ENCODE measurements around the gene GSE1. TPM values are rescaled to one million over a fixed set of nuclear protein-coding genes. Genes with fewer than 3 reads are reported as not detected.
"Not testable (repeated sequence)": the region's sequence is repeated elsewhere in the genome, so short reads cannot be mapped to it uniquely, and the experiment has no call there.

GSE1 gene
- total and polyA plus RNA-seq, 4 donors, result 20.3 to 40.6 (median 30.7) TPM

DNA sequence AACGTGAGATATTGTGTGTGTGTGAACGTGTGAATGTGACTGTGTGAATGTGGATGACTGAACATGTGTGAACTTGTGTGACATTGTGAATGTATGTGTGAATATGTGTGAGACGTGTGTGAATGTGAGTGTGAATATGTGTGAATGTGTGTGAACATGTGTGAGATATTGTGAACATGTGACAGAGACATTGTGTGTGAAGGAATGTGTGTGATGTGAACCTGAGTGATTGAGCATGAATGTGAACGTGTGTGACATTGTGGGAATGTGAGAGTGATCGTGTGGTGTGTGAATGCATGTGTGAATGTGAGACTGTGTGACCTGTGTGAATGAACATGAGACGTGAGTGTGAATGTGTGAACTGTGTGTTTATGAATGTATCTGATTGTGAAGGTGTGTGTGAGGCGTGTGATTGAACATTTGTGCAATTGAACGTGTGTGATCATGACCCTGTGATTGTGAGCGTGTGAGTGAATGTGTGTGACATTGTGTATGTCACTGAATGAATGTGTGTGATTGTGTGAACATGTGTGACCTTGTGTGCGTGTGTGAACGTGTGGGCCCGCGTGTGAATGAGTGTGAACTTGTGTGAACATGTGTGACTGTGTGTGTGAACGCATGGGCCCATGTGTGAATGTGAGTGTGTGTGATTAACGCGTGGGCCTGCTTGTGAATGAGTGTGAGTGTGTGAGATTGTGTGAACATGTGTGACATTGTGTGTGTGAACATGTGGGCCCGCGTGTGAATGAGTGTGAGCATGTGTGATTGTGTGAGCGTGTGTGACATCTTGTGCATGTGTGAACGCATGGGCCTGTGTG lies 23.2 kb upstream of the GSE1 start:
- H3K9me3 ChIP-seq (ENCODE audit: control insufficient read depth, insufficient read depth, low read length), result no peaks in the 10 kb centered on the region
- peaks cover 2% of the 10 kb centered on the region for H3K27me3 ChIP-seq (ENCODE audit: control insufficient read depth, insufficient read depth, low read length)
- 97% methylated on average over 20 of the region's 20 CpGs for WGBS (ENCODE audit: insufficient coverage)
- DNase-seq (ENCODE audit: low read depth in 4 of 6, low spot score in 6 of 6), result no peak
- peaks cover 10% of the 10 kb centered on the region for H3K36me3 ChIP-seq (ENCODE audit: control insufficient read depth, insufficient read depth, low read length)
- H3K27ac ChIP-seq (ENCODE audit: low read depth, low read length), result no peak overlapping the region
- no peak overlapping the region for H3K4me3 ChIP-seq (ENCODE audit: low read depth, low read length)
- peaks cover 68% of the 10 kb centered on the region for H3K4me1 ChIP-seq (ENCODE audit: control insufficient read depth, insufficient read depth, low read length)

DNA sequence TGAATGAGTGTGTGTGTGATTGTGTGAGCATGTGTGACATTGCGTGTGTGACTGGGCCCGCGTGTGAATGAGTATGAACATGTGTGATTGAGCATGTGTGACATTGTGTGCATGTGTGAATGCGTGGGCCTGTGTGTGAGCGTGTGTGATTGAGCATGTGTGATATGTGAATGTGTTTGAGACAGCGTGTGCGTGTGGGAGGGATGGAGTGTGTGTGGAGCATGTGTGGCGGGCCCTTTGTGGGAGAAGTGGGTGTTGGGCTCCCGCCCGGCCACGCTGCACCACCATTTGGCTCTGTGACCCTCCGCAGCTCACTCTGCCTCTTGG lies 22.7 kb upstream of the GSE1 start:
- peaks cover 7% of the 10 kb centered on the region for H3K36me3 ChIP-seq (ENCODE audit: control insufficient read depth, insufficient read depth, low read length)
- no peak overlapping the region for H3K27ac ChIP-seq (ENCODE audit: low read depth, low read length)
- 97% methylated on average over 12 of the region's 12 CpGs for WGBS (ENCODE audit: insufficient coverage)
- peaks cover 68% of the 10 kb centered on the region for H3K4me1 ChIP-seq (ENCODE audit: control insufficient read depth, insufficient read depth, low read length)
- no peak for DNase-seq (ENCODE audit: low read depth in 4 of 6, low spot score in 6 of 6)
- H3K27me3 ChIP-seq (ENCODE audit: control insufficient read depth, insufficient read depth, low read length), result no peaks in the 10 kb centered on the region
- no peaks in the 10 kb centered on the region for H3K9me3 ChIP-seq (ENCODE audit: control insufficient read depth, insufficient read depth, low read length)
- no peak overlapping the region for H3K4me3 ChIP-seq (ENCODE audit: low read depth, low read length)

DNA sequence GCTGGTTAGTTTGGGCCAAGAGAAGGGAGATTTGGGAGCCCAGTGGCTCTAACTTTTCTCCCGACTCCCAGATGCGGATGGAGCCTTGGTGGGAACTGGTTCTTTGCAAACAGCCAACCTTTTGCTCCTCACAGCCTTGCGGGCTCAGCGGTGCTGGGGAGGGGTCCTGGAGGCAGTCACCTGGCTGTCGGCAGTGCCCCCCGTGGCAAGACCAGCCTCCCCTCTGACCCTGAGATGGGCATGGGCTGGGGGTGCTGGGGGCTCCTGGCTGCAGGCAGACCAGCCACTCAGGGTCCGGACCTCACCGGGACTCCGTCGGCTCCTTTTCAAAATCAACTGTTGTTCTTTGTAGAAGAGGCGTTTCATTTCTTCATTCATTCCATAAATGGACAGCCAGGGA lies 21.7 kb upstream of the GSE1 start:
- H3K4me1 ChIP-seq (ENCODE audit: control insufficient read depth, insufficient read depth, low read length), result peaks cover 62% of the 10 kb centered on the region

DNA sequence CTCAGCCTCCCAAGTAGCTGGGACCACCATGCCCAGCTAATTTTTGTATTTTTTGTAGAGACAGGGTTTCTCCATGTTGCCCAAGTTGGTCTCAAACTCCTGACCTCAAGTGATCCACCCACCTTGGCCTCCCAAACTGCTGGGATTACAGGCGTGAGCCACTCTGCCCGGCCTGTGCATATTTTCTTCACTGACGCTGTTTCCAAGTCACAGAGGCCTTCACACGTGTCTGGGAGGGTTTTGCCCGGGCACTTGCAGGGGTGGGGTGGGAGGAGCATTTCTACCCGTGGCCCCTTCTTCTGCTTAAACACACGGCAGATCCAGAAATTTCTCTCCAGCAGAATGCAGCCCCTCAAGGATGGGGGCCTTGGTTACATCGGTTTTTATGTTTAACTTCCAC lies 20.8 kb upstream of the GSE1 start:
- not testable (repeated sequence) for H3K27me3 ChIP-seq (ENCODE audit: control insufficient read depth, insufficient read depth, low read length); DNase-seq (ENCODE audit: low read depth in 4 of 6, low spot score in 6 of 6); H3K27ac ChIP-seq (ENCODE audit: low read depth, low read length); H3K36me3 ChIP-seq (ENCODE audit: control insufficient read depth, insufficient read depth, low read length); H3K9me3 ChIP-seq (ENCODE audit: control insufficient read depth, insufficient read depth, low read length); H3K4me3 ChIP-seq (ENCODE audit: low read depth, low read length)
- 63% methylated on average over 1 of the region's 8 CpGs for WGBS (ENCODE audit: insufficient coverage)
- H3K4me1 ChIP-seq (ENCODE audit: control insufficient read depth, insufficient read depth, low read length), result peaks cover 53% of the 10 kb centered on the region

More for the DNA sequence above, 21.7 kb upstream of the GSE1 start:
- DNase-seq (ENCODE audit: low read depth in 4 of 6, low spot score in 6 of 6), result no peak
- H3K9me3 ChIP-seq (ENCODE audit: control insufficient read depth, insufficient read depth, low read length), result no peaks in the 10 kb centered on the region
- 72% methylated on average over 5 of the region's 11 CpGs for WGBS (ENCODE audit: insufficient coverage)
- H3K4me3 ChIP-seq (ENCODE audit: low read depth, low read length), result no peak overlapping the region
- no peak overlapping the region for H3K27ac ChIP-seq (ENCODE audit: low read depth, low read length)
- H3K36me3 ChIP-seq (ENCODE audit: control insufficient read depth, insufficient read depth, low read length), result peaks cover 7% of the 10 kb centered on the region
- H3K27me3 ChIP-seq (ENCODE audit: control insufficient read depth, insufficient read depth, low read length), result no peaks in the 10 kb centered on the region

DNA sequence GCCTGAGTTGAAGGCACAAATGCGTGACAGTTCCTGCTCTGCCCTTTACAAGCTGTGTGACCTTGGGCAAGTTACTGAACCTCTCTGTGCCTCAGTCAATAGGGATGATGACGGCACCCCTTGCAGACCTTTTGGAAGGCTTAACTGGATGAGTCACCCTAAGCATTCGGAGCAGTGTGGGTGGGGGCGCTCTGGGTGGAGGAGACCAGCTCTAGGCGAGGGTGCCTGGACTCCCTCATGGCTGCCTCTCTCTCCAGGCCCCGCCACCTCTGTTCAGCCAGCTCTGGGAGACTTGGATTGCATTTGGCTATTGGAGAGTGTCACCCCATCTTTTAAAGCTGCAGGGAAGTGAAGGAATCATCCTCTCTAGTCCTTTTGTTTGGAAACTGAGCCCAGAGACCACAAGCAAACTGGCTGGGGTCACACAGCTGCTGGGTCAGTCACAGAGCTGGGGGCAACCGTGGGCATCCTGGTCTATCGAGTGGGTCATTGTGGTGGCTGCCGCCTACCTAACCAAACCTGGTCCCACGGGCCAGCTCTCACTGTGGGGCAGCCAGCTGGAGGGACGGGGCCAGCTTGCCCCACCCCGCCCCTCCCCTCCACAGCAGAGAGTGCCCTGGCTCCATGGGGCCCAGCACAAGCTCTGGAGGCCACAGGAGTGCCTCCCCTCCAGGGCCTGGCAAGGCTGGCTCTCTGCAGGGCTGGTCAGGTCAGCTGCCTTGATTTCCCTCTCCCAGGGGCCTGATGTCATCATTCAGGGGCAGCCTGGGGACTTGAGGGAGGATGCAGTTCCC lies 20.2 kb upstream of the GSE1 start:
- Histone ChIP-seq H3K27ac (ENCODE audit: low read depth, low read length) (no peak overlapping the region), H3K36me3 (ENCODE audit: control insufficient read depth, insufficient read depth, low read length) (peaks cover 7% of the 10 kb centered on the region), H3K4me1 (ENCODE audit: control insufficient read depth, insufficient read depth, low read length) (peaks cover 47% of the 10 kb centered on the region), H3K9me3 (ENCODE audit: control insufficient read depth, insufficient read depth, low read length) (no peaks in the 10 kb centered on the region), H3K4me3 (ENCODE audit: low read depth, low read length) (no peak overlapping the region), H3K27me3 (ENCODE audit: control insufficient read depth, insufficient read depth, low read length) (no peaks in the 10 kb centered on the region)
- WGBS (ENCODE audit: insufficient coverage), result 79% methylated on average over 10 of the region's 12 CpGs
- DNase-seq (ENCODE audit: low read depth in 4 of 6, low spot score in 6 of 6), result no peak

DNA sequence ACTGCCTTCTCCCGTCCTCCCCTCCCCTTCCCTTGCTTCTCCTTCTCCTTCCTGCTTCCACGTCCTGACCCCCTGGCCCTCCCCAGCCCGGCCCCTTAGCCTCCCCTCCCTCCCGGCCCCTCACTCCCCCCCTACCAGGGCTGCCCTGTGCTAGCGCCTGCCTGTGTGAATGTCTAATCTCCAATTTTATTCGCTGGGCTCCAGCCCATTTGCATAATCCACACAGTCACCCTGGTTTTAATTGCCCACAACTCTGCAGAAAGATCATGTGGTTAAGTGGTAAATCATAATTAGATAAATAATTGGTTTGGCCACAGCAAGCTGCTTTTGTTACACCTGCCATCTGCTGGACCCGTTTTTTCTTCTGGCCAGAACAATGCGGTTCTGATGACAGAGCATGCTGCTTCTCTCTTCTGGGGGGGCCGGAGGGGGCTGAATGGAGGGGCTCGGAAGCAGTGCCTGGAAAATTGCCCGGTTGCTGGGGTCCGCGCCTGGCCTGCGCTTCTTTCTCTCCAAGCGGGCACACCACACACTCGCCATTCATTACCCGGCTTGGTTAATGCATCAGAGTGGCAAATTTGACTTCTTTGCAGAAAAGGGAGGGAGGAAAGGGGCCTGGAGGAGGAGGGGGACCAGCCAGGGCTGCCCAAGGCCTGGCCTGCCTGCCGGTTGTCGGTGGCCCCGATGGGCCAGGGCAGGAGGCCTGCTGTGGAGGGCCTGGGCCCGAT lies 19.5 kb upstream of the GSE1 start:
- Histone ChIP-seq H3K4me1 (ENCODE audit: control insufficient read depth, insufficient read depth, low read length) (peaks cover 47% of the 10 kb centered on the region), H3K9me3 (ENCODE audit: control insufficient read depth, insufficient read depth, low read length) (no peaks in the 10 kb centered on the region), H3K36me3 (ENCODE audit: control insufficient read depth, insufficient read depth, low read length) (peaks cover 6% of the 10 kb centered on the region), H3K4me3 (ENCODE audit: low read depth, low read length) (no peak overlapping the region), H3K27ac (ENCODE audit: low read depth, low read length) (peak overlapping the region; percentile 43), H3K27me3 (ENCODE audit: control insufficient read depth, insufficient read depth, low read length) (no peaks in the 10 kb centered on the region)
- peak in 4 of 6 donors; percentile 66 to 96 (median 86) for DNase-seq (ENCODE audit: low read depth in 4 of 6, low spot score in 6 of 6)
- WGBS (ENCODE audit: insufficient coverage), result 0% methylated on average over 3 of the region's 21 CpGs

DNA sequence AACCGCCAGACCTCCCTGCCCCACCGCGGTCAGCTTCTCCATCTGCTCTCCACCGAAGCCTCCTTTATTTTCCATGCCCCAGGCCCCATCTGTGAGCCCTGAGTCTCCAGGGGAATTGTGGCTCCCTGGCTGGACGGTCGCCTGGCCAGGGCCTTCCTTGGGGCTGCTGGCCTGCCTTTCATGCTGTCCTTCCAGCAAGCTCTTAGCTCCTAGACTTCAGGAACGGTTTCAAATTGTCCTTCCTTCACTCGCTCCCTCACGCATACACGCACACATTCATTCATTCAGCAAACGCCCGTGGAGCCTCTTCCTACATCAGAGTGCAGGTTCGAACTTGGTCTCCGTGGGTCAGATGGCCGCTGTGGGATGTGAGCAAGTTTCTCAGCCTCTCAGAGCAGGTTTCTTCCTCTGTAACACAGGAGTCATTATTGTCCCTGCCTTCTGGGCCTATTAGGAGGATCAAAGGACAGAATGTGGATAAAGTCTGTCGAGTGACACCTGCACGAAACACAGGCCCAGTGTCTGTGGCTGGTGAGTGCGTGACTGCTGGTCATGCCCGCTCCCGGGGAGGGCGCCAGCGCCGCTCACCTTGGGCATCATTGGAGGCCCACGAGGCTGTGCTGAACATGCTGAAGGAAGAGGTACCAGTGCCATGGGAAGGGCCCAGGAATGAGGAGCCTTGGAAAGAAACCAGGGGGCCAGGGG lies 18.7 kb upstream of the GSE1 start:
- Histone ChIP-seq H3K9me3 (ENCODE audit: control insufficient read depth, insufficient read depth, low read length) (no peaks in the 10 kb centered on the region), H3K36me3 (ENCODE audit: control insufficient read depth, insufficient read depth, low read length) (peaks cover 6% of the 10 kb centered on the region), H3K27me3 (ENCODE audit: control insufficient read depth, insufficient read depth, low read length) (no peaks in the 10 kb centered on the region), H3K4me3 (ENCODE audit: low read depth, low read length) (no peak overlapping the region), H3K27ac (ENCODE audit: low read depth, low read length) (peak overlapping the region; percentile 8), H3K4me1 (ENCODE audit: control insufficient read depth, insufficient read depth, low read length) (peaks cover 42% of the 10 kb centered on the region)
- WGBS (ENCODE audit: insufficient coverage), result 58% methylated on average over 17 of the region's 24 CpGs
- DNase-seq (ENCODE audit: low read depth in 4 of 6, low spot score in 6 of 6), result peak in 1 of 6 donors; percentile 39

DNA sequence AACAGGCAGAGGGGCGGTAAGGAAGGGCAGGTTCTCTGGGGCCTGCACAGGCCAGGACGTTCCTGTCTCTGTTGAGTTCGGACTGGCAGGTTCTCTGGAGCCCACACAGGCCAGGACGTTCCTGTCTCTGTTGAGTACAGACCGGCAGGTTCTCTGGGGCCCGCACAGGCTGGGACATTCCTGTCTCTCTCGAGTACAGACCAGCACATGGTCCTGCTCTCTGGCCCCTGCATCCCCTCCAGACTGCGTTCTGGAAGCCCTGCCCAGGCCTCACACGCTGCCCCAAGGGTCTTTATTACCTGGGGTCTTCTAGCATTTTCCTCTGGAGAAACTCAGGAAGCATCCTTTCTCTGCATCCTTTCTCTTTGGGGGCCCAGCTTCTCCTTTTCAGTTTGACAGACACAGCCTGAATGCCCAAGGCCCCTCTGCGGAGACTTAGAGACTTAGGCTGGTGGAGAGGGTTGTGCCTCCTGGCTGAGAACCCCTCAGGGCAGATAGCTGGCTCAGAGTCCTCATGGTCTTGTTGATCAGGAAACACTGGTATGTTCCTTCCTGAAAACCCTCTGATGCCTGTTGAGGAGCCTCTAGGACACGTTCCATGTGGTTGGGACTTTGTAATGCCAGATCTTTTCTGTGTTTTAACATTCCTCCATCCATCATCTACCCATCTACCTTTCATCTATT lies 18.0 kb upstream of the GSE1 start:
- H3K27me3 ChIP-seq (ENCODE audit: control insufficient read depth, insufficient read depth, low read length), result no peaks in the 10 kb centered on the region
- H3K9me3 ChIP-seq (ENCODE audit: control insufficient read depth, insufficient read depth, low read length), result no peaks in the 10 kb centered on the region
- 85% methylated on average over 11 of the region's 11 CpGs for WGBS (ENCODE audit: insufficient coverage)
- H3K4me1 ChIP-seq (ENCODE audit: control insufficient read depth, insufficient read depth, low read length), result peaks cover 49% of the 10 kb centered on the region
- peaks cover 6% of the 10 kb centered on the region for H3K36me3 ChIP-seq (ENCODE audit: control insufficient read depth, insufficient read depth, low read length)
- no peak for DNase-seq (ENCODE audit: low read depth in 4 of 6, low spot score in 6 of 6)
- no peak overlapping the region for H3K4me3 ChIP-seq (ENCODE audit: low read depth, low read length)
- H3K27ac ChIP-seq (ENCODE audit: low read depth, low read length), result no peak overlapping the region
